GM23338 (cell line): ENCODE data around the gene METTL22.

Experiments
- CREB1 ChIP-seq: fragments of 250-450 bp; sonication (Bioruptor Pico); IDR thresholded peaks from 2 replicates; pipeline ENCODE4 v1.5.0; 2020; ENCODE audit warnings: low read depth, mild to moderate bottlenecking, moderate library complexity
- CTCF ChIP-seq, 2 experiments: fragments of 200-600 bp in 1 of 2; sonication (generic) in 1 of 2; conservative IDR thresholded peaks; 2 replicates each; pipeline versions ENCODE4 v1.5.1 to v1.6.1; 2016 to 2017; ENCODE audit warnings: antibody characterized with exemption in 2 of 2, low read depth in 2 of 2, mild to moderate bottlenecking in 2 of 2, moderate library complexity in 1 of 2
- ETS1 ChIP-seq: IDR thresholded peaks from 2 replicates; pipeline ENCODE4 v1.6.1; 2016; ENCODE audit warnings: antibody characterized with exemption
- EZH2 ChIP-seq: fragments of 200-600 bp; sonication (generic); IDR thresholded peaks from one replicate; pipeline ENCODE4 v1.8.0; 2017; ENCODE audit warnings: antibody characterized with exemption, mild to moderate bottlenecking, low read depth; ENCODE audit not compliant: unreplicated experiment
- EZH2phosphoT487 ChIP-seq: fragments of 200-600 bp; sonication (generic); IDR thresholded peaks from one replicate; pipeline ENCODE4 v1.8.1; 2018; ENCODE audit warnings: antibody characterized with exemption; ENCODE audit not compliant: unreplicated experiment
- JUNB ChIP-seq: IDR thresholded peaks from one replicate; pipeline ENCODE4 v1.6.1; 2016; ENCODE audit warnings: antibody characterized with exemption; ENCODE audit not compliant: unreplicated experiment
- POLR2AphosphoS5 ChIP-seq: IDR thresholded peaks from 2 replicates; pipeline ENCODE4 v1.6.1; 2016; ENCODE audit warnings: antibody characterized with exemption, low read depth
- REST ChIP-seq: IDR thresholded peaks from one replicate; pipeline ENCODE4 v1.6.1; 2018; ENCODE audit warnings: antibody characterized with exemption; ENCODE audit not compliant: unreplicated experiment
- STAT1 ChIP-seq: IDR thresholded peaks from one replicate; pipeline ENCODE4 v1.6.1; 2016; ENCODE audit warnings: antibody characterized with exemption; ENCODE audit not compliant: unreplicated experiment
- ZNF331 ChIP-seq: fragments of 250-450 bp; sonication (Bioruptor Pico); IDR thresholded peaks from 2 replicates; pipeline ENCODE4 v1.5.0; 2020; ENCODE audit warnings: low read depth, mild to moderate bottlenecking, moderate library complexity

- TF ChIP-seq CTCF (conservative IDR thresholded peaks at IDR 0.05; ENCODE audit: low read depth in 2 of 2) (no peak), EZH2phosphoT487 (no peak), JUNB (no peak), EZH2 (no peak), REST (no peak), POLR2AphosphoS5 (no peak), CREB1 (no peak), ZNF331 (no peak), STAT1 (no peak), ETS1 (no peak)
Observed at GRCh38 chr16:8625491-8626087, 4.1 kb downstream of the METTL22 start.
